GM12874 (cell line): ENCODE data around the gene LYPD3.

ENCODE experiments used
- CTCF ChIP-seq: IDR thresholded peaks from 2 replicates; pipeline ENCODE4 v1.5.1; 2011; ENCODE audit warnings: low read depth, mild to moderate bottlenecking, control low read depth, low read length, moderate library complexity; ENCODE audit not compliant: insufficient read depth

LYPD3 gene

DNA sequence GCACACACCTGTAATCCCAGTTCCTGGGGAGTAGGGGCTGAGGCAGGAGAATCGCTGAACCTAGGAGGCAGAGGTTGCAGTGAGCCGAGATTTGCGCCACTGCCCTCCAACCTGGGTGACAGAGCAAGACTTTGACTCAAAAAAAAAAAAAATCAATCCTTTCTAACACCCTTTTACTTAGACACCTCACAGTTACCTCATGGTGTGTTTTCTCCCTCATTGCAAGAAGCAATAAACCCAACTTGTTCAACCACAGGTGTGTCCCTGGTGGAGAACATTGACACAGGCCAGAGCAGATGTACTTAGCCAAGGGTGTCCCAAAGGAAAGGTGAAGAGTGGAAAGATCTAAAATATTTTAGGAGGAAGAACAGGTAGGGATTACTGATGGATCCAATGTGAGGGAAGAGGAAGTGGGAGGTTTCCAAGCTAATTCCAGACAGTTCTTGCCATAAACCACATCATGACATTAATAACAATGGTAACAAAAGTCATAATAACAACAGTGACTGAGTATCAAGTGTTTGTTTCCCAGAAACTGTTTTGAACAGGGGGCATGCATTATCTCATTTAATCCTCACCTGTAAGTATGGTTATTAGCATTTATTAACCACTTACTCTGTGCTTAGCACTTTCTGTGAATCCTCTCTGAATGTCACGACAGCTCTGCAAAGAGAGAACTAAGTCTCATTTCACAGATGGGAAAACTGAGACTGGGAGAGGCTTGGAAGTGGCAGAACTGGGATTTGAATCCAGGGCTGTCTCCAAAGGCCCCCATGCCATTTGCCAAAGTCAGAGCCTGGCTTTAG lies 3.1 kb upstream of the LYPD3 start:
- TF ChIP-seq CTCF: no peak

DNA sequence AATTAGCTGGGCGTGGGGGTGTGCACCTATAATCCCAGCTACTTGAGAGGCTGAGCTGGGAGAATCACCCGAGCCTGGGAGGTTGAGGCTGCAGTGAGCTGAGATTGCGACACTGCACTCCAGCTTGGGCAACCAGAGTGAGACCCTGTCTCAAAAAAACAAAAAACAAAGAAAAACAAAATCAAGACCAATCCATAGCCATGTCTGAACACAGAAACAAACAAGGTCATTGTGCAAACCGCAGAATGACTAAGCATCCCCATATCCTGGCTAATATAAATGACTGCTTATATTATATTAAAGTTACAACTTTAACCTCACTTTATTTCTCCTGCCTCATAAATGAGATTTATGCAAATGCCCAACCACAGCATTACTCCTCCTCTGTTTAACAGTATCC lies 2.3 kb upstream of the LYPD3 start:
- TF ChIP-seq CTCF: no peak

DNA sequence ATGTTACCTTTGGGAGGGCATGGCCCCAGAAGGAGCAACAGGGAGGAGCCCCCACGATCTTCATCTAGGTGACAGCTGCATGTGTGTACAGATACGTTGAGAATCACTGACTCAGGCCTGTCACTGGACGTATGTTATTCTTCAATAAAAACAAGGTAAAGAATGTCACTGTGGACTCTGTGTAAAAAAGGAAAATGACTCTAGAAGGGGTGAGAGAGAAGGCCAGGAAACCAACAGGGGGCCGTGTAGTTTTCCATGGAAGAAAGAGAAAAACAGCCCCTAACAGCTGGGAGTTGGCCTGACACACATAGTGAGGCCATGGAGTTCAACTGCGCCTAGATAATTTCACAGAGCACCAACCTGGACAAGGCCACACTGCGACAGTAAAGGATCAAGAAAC lies 1.9 kb upstream of the LYPD3 start:
- TF ChIP-seq CTCF: no peak

- TF ChIP-seq CTCF: no peak
Observed at GRCh38 chr19:43466793-43467192, 1.4 kb upstream of the LYPD3 start.

GRCh38 chr19:43464134-43464775 lies 1.2 kb downstream of the LYPD3 start:
- no peak for TF ChIP-seq CTCF

DNA sequence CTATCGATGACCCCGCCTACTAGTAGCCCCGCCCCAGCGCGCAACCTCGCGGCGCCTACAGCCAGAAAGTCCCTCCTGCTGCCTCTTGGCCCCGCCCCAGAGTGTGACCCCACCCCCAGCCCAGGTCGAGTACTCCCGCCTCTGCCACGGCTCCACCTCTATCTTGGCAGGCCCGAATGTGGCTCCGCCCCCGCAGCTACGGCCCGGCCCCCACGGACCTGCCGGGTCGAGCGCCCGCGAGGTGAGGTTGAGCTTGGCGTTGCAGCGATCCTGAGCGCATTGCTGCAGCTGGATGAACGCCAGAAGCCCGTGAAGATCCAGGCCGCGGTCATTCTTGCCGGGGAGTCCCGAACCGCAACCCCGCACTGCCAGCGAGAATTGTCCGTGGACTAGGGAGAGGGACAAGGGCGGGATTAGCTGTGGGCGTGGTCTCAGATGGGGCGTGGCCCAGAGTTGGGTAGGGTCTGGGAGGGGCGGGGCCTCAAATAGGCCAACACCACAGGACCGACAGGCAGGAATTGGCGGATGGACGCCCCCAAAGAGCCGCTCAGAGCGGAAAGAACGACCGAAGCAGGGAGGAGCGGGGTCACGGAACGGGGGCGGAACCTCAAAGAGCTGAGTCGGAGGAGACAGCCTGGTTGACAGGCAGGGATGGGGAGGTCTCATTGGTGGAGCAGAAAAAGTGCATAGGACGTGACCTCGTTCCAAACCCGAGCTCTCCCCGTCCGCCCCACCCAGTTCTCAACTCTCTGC lies 1.9 kb downstream of the LYPD3 start:
- TF ChIP-seq CTCF: no peak

DNA sequence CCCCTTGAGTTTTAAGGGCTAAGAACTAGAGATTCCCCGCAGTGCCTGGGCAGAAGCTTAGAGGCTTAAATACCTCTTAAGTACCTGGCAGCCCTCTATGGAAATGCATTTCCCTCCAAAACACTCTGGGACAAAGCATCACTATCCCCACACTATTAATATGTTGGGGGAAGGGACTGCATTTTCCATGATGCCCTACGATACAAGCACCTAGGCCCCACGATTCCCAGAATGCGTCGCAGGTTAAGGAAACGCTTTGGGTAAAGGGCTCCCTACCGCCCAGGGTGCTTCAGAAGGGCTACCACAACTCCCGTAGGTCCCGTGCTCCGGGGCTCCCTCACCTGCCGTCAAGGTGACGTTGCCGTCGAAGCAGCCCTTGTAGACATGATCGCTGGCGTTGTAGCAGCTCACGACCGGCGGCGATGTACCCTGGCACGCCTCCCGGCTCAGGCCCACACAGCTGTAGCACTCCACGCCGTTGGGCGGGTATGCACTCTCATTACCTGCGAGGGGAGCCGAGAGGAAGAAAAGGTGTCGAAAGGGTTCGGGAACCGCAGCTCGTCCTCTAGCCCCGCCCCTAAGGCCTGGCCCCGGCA lies 2.5 kb downstream of the LYPD3 start:
- TF ChIP-seq CTCF: no peak
